Measurements from ENCODE around the gene GRAMD1A.

The GRAMD1A gene

DNA sequence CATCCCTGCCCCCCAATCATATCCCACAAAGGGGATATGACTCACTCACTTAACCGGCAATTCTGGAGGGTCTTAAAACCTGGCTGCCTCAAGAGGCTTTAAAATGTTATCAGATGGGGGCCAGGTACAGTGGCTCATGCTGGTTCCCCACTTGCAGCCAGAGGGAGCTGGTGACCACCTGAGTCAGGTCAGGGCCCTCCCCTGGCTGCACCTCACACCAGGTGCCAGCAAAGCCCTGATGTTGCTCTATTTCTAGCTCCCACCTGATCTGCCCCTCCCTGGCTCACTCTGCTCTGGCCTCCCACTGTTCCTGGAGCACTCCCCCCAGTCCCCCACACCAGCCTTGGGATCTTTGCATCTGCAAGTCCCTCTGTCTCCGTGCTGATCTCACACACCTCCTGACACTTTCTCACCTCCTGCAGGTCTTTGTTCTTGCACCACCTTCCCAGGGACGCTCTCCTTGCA is 55.6 kb downstream of the GRAMD1A start:
- Histone ChIP-seq H3K9ac (ENCODE audit: insufficient read length) (no peak overlapping the region), H3K27ac (no peak overlapping the region), H3K36me3 (ENCODE audit: insufficient read depth, low read length) (no peaks in the 10 kb centered on the region), H3K9me3 (ENCODE audit: low read depth, low read length) (no peaks in the 10 kb centered on the region), H3K4me3 (no peak overlapping the region)
- DNase-seq (ENCODE audit: low read depth, low spot score): no peak
- no peak for TF ChIP-seq POLR2AphosphoS5 (IDR thresholded peaks at IDR 0.05; ENCODE audit: borderline replicate concordance, low read depth, low read length)
- TF ChIP-seq FOXP2 (optimal IDR thresholded peaks at IDR 0.05; ENCODE audit: control extremely low read depth, extremely low read length, insufficient read depth): no peak

- no peaks in the 10 kb centered on the region for H3K9me3 ChIP-seq (ENCODE audit: low read depth, low read length)
- no peak overlapping the region for H3K27ac ChIP-seq
- no peaks in the 10 kb centered on the region for H3K36me3 ChIP-seq (ENCODE audit: insufficient read depth, low read length)
- TF ChIP-seq EZH2 (IDR thresholded peaks at IDR 0.05): no peak
- TF ChIP-seq FOXP2 (optimal IDR thresholded peaks at IDR 0.05; ENCODE audit: control extremely low read depth, extremely low read length, insufficient read depth): no peak
- no peak for TF ChIP-seq POLR2AphosphoS5 (IDR thresholded peaks at IDR 0.05; ENCODE audit: borderline replicate concordance, low read depth, low read length)
- H3K4me3 ChIP-seq: no peak overlapping the region
- H3K9ac ChIP-seq (ENCODE audit: insufficient read length): no peak overlapping the region
- no peak for DNase-seq (ENCODE audit: low read depth, low spot score)
Measured at GRCh38 chr19:35056513-35057063, 56.5 kb downstream of the GRAMD1A start.

- Histone ChIP-seq H3K36me3 (ENCODE audit: insufficient read depth, low read length) (no peaks in the 10 kb centered on the region), H3K4me3 (no peak overlapping the region), H3K27ac (no peak overlapping the region), H3K9me3 (ENCODE audit: low read depth, low read length) (no peaks in the 10 kb centered on the region), H3K9ac (ENCODE audit: insufficient read length) (no peak overlapping the region)
- TF ChIP-seq FOXP2 (optimal IDR thresholded peaks at IDR 0.05; ENCODE audit: control extremely low read depth, extremely low read length, insufficient read depth): no peak
- TF ChIP-seq EZH2 (IDR thresholded peaks at IDR 0.05): no peak
- TF ChIP-seq POLR2AphosphoS5 (IDR thresholded peaks at IDR 0.05; ENCODE audit: borderline replicate concordance, low read depth, low read length): no peak
- no peak for DNase-seq (ENCODE audit: low read depth, low spot score)
Measured at GRCh38 chr19:35058370-35058769, 58.2 kb downstream of the GRAMD1A start.

GRCh38 chr19:35059006-35059798 is 59.1 kb downstream of the GRAMD1A start:
- no peak for TF ChIP-seq FOXP2 (optimal IDR thresholded peaks at IDR 0.05; ENCODE audit: control extremely low read depth, extremely low read length, insufficient read depth)
- TF ChIP-seq EZH2 (IDR thresholded peaks at IDR 0.05): no peak
- TF ChIP-seq POLR2AphosphoS5 (IDR thresholded peaks at IDR 0.05; ENCODE audit: borderline replicate concordance, low read depth, low read length): no peak
- H3K36me3 ChIP-seq (ENCODE audit: insufficient read depth, low read length): no peaks in the 10 kb centered on the region
- no peaks in the 10 kb centered on the region for H3K9me3 ChIP-seq (ENCODE audit: low read depth, low read length)
- no peak overlapping the region for H3K4me3 ChIP-seq
- H3K27ac ChIP-seq: no peak overlapping the region
- DNase-seq (ENCODE audit: low read depth, low spot score): no peak
- no peak overlapping the region for H3K9ac ChIP-seq (ENCODE audit: insufficient read length)

DNA sequence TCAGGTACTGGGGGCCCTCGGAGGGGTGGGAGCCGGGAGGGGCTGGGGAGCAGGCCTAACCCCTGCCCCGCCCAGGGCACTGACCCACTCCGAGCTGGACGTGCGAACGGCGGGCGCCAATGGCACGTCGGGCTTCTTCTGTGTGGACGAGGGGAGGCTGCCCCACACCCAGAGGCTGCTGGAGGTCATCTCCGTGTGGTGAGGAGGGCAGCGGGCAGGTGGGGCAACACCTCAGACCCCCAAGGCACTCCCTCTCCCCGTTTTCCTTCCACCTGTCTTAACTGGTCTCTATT is 59.6 kb downstream of the GRAMD1A start:
- H3K36me3 ChIP-seq (ENCODE audit: insufficient read depth, low read length): no peaks in the 10 kb centered on the region
- no peak overlapping the region for H3K4me3 ChIP-seq
- TF ChIP-seq FOXP2 (optimal IDR thresholded peaks at IDR 0.05; ENCODE audit: control extremely low read depth, extremely low read length, insufficient read depth) (no peak), EZH2 (IDR thresholded peaks at IDR 0.05) (no peak), POLR2AphosphoS5 (IDR thresholded peaks at IDR 0.05; ENCODE audit: borderline replicate concordance, low read depth, low read length) (no peak)
- no peak overlapping the region for H3K27ac ChIP-seq
- DNase-seq (ENCODE audit: low read depth, low spot score): no peak
- H3K9ac ChIP-seq (ENCODE audit: insufficient read length): no peak overlapping the region
- no peaks in the 10 kb centered on the region for H3K9me3 ChIP-seq (ENCODE audit: low read depth, low read length)

DNA sequence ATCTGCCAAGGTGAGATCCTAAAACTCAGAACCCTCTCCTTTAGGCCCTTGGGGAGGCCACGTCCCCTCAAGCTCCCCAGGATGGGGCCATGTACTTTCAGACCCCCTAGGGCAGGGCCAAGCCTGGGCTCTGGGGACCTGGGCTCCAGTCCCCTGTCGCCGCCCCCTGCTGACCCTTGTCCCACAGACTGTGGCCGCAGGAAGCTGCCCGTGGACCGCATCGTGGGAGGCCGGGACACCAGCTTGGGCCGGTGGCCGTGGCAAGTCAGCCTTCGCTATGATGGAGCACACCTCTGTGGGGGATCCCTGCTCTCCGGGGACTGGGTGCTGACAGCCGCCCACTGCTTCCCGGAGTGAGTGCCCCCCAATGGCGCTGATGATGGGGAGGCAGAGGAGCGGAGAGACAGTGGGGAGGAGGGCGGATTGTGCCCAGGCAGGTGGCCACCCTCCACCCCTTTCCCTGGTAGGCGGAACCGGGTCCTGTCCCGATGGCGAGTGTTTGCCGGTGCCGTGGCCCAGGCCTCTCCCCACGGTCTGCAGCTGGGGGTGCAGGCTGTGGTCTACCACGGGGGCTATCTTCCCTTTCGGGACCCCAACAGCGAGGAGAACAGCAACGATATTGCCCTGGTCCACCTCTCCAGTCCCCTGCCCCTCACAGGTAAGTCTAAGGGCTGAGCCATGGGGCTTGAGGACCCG is 60.2 kb downstream of the GRAMD1A start:
- Histone ChIP-seq H3K36me3 (ENCODE audit: insufficient read depth, low read length) (no peaks in the 10 kb centered on the region), H3K27ac (no peak overlapping the region), H3K9me3 (ENCODE audit: low read depth, low read length) (no peaks in the 10 kb centered on the region), H3K4me3 (no peak overlapping the region), H3K9ac (ENCODE audit: insufficient read length) (no peak overlapping the region)
- TF ChIP-seq EZH2 (IDR thresholded peaks at IDR 0.05) (no peak), FOXP2 (optimal IDR thresholded peaks at IDR 0.05; ENCODE audit: control extremely low read depth, extremely low read length, insufficient read depth) (no peak), POLR2AphosphoS5 (IDR thresholded peaks at IDR 0.05; ENCODE audit: borderline replicate concordance, low read depth, low read length) (no peak)
- no peak for DNase-seq (ENCODE audit: low read depth, low spot score)

DNA sequence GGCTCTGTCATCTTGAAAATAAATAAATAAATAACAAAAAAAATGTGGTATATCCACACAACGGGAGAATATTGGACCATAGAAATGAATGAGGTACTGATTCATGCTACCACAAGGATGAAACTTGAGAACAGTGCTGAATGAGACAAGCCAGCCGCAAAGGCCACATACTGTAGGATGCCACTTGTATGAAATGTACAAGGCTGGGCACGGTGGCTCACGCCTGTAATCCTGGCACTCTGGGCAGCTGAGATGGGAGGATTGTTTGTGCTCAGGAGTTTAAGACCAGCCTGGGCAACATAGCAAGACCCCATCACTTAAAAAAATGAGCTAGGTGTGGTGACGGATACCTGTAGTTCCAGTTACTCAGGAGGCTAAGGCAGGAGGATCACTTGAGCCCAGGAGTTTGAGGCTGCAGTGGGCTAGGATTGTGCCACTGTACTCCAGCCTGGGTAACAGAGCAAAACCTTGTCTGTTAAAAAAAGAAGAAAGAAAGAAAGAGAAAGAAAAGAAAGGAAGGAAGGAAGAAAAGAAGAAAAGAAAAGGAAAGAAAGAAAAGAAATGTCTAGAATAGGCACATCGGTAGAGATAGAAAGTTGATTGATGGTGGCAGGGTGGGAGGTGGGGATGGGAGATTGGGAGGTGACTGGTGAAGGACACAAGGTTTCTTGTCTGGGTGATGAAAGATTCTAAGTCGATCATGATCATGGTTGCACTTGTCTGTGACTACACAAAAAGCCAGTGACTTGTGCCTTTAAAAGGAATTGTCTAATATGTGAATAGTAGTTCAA is 61.7 kb downstream of the GRAMD1A start:
- H3K36me3 ChIP-seq (ENCODE audit: insufficient read depth, low read length): no peaks in the 10 kb centered on the region
- no peak overlapping the region for H3K9ac ChIP-seq (ENCODE audit: insufficient read length)
- TF ChIP-seq EZH2 (IDR thresholded peaks at IDR 0.05) (no peak), FOXP2 (optimal IDR thresholded peaks at IDR 0.05; ENCODE audit: control extremely low read depth, extremely low read length, insufficient read depth) (no peak), POLR2AphosphoS5 (IDR thresholded peaks at IDR 0.05; ENCODE audit: borderline replicate concordance, low read depth, low read length) (no peak)
- no peak overlapping the region for H3K27ac ChIP-seq
- no peak overlapping the region for H3K4me3 ChIP-seq
- no peaks in the 10 kb centered on the region for H3K9me3 ChIP-seq (ENCODE audit: low read depth, low read length)
- no peak for DNase-seq (ENCODE audit: low read depth, low spot score)

GRCh38 chr19:35062942-35063341 is 62.8 kb downstream of the GRAMD1A start:
- Histone ChIP-seq H3K4me3 (no peak overlapping the region), H3K36me3 (ENCODE audit: insufficient read depth, low read length) (no peaks in the 10 kb centered on the region), H3K9me3 (ENCODE audit: low read depth, low read length) (no peaks in the 10 kb centered on the region), H3K27ac (no peak overlapping the region), H3K9ac (ENCODE audit: insufficient read length) (no peak overlapping the region)
- DNase-seq (ENCODE audit: low read depth, low spot score): no peak
- TF ChIP-seq EZH2 (IDR thresholded peaks at IDR 0.05) (no peak), FOXP2 (optimal IDR thresholded peaks at IDR 0.05; ENCODE audit: control extremely low read depth, extremely low read length, insufficient read depth) (no peak), POLR2AphosphoS5 (IDR thresholded peaks at IDR 0.05; ENCODE audit: borderline replicate concordance, low read depth, low read length) (no peak)
